H1 (cell line): ENCODE data around the gene PYURF. TPM values are rescaled to one million over a fixed set of nuclear protein-coding genes. Genes with fewer than 3 reads are reported as not detected.

ENCODE experiments used
- CTCF ChIA-PET: fragments of 300-600 bp; sonication (Branson Sonifier 250); formaldehyde crosslinking; loops from one replicate; lab custom pipeline; 2021; ENCODE audit not compliant: partially characterized antibody; lab: Charles Lee
- POLR2A ChIA-PET: fragments of 300-600 bp; sonication (Branson Sonifier 250); formaldehyde crosslinking; loops from one replicate; lab custom pipeline; 2021; ENCODE audit warnings: inconsistent platforms; ENCODE audit not compliant: partially characterized antibody; lab: Charles Lee
- DNase-seq, 2 experiments: peaks; one replicate each; pipeline versions ENCODE4 v3.0.0 to v3.0.0-alpha.2; 2010 to 2022; ENCODE audit warnings: low spot score in 2 of 2, low read depth in 1 of 2, mixed read lengths in 1 of 2
- FAIRE-seq: peaks from 2 replicates; lab custom pipeline; 2011; peaks lifted over from hg19 to GRCh38; lab: Jason Lieb, UNC
- H2AFZ ChIP-seq: 2 replicates; pipeline ENCODE4 v1.8.1; 2012; ENCODE audit warnings: low read length, inconsistent platforms
- H2AK5ac ChIP-seq: 2 replicates; pipeline ENCODE4 v1.6.1; 2013; ENCODE audit warnings: low read depth, low read length
- H2BK120ac ChIP-seq: replicated peaks from 2 replicates; pipeline ENCODE3; 2013; ENCODE audit warnings: low read depth, low read length, inconsistent platforms
- H2BK12ac ChIP-seq: 2 replicates; pipeline ENCODE4 v1.6.1; 2013; ENCODE audit warnings: low read depth, low read length
- H2BK15ac ChIP-seq: 2 replicates; pipeline ENCODE4 v1.6.1; 2013; ENCODE audit warnings: low read length
- H2BK20ac ChIP-seq: 2 replicates; pipeline ENCODE4 v1.6.1; 2013; ENCODE audit warnings: low read length
- H2BK5ac ChIP-seq: 2 replicates; pipeline ENCODE4 v1.6.1; 2013; ENCODE audit warnings: low read depth, low read length
- H3K14ac ChIP-seq: 2 replicates; pipeline ENCODE4 v1.6.1; 2013; ENCODE audit warnings: inconsistent platforms; ENCODE audit not compliant: insufficient read length
- H3K18ac ChIP-seq: 2 replicates; pipeline ENCODE4 v1.6.1; 2013; ENCODE audit warnings: low read length; ENCODE audit errors: extremely low read depth
- H3K23ac ChIP-seq: 2 replicates; pipeline ENCODE4 v1.6.1; 2013; ENCODE audit warnings: inconsistent platforms; ENCODE audit not compliant: insufficient read length
- H3K23me2 ChIP-seq: 2 replicates; pipeline ENCODE4 v1.6.1; 2013; ENCODE audit warnings: low read depth, low read length
- H3K27ac ChIP-seq: 2 replicates; pipeline ENCODE4 v1.6.1; 2011; ENCODE audit warnings: low read depth, low read length, inconsistent platforms
- H3K27me3 ChIP-seq, 4 experiments: replicated peaks in 1 of 4; 1 replicate in 1 of 4; 2 replicates in 3 of 4; pipeline versions ENCODE4 v1.6.1 to v1.8.1; 2011 to 2013; ENCODE audit warnings: low read length in 3 of 4, mild to moderate bottlenecking in 3 of 4, inconsistent platforms in 2 of 4, mixed read lengths in 2 of 4, moderate library complexity in 1 of 4; ENCODE audit not compliant: control insufficient read depth in 3 of 4, insufficient read depth in 3 of 4; ENCODE audit errors: extremely low read depth in 1 of 4
- H3K36me3 ChIP-seq, 4 experiments: 2 replicates each; pipeline versions ENCODE4 v1.6.1 to v1.8.1; 2011 to 2013; ENCODE audit warnings: mild to moderate bottlenecking in 4 of 4, low read length in 3 of 4, moderate library complexity in 2 of 4, control low read depth in 1 of 4, inconsistent platforms in 1 of 4; ENCODE audit not compliant: insufficient read depth in 4 of 4, control insufficient read depth in 2 of 4
- H3K4ac ChIP-seq: replicated peaks from 2 replicates; pipeline ENCODE3; 2013; ENCODE audit warnings: low read length, low read depth, mixed read lengths, inconsistent platforms; ENCODE audit not compliant: insufficient read length
- H3K4me1 ChIP-seq, 4 experiments: replicated peaks in 1 of 4; 1 replicate in 1 of 4; 2 replicates in 3 of 4; pipeline versions ENCODE4 v1.6.1 to v1.8.1; 2011 to 2013; ENCODE audit warnings: low read length in 3 of 4, inconsistent platforms in 2 of 4, mixed read lengths in 1 of 4; ENCODE audit not compliant: insufficient read depth in 4 of 4, control insufficient read depth in 3 of 4
- H3K4me2 ChIP-seq, 2 experiments: 2 replicates each; pipeline versions ENCODE4 v1.6.1 to v1.8.1; 2011 to 2013; ENCODE audit warnings: low read depth in 2 of 2, low read length in 2 of 2, control low read depth in 1 of 2, inconsistent platforms in 1 of 2, mild to moderate bottlenecking in 1 of 2; ENCODE audit not compliant: insufficient read depth in 1 of 2
- H3K4me3 ChIP-seq, 4 experiments: fragments of 200-600, 300-600 bp in 1 of 4; sonication (generic), shearing (Covaris generic), sonication (Bioruptor Twin) in 1 of 4; 2 replicates each; pipeline versions ENCODE4 v1.5.1 to v1.8.1; 2011 to 2016; ENCODE audit warnings: low read length in 4 of 4, low read depth in 3 of 4, control low read depth in 2 of 4, inconsistent platforms in 2 of 4, mild to moderate bottlenecking in 2 of 4, mixed read lengths in 1 of 4, moderate library complexity in 1 of 4; ENCODE audit not compliant: insufficient read depth in 2 of 4; ENCODE audit errors: extremely low read depth in 1 of 4
- H3K56ac ChIP-seq: replicated peaks from 2 replicates; pipeline ENCODE3; 2013; ENCODE audit warnings: low read depth, mild to moderate bottlenecking, mixed read lengths, low read length, inconsistent platforms; ENCODE audit not compliant: insufficient read length
- H3K79me1 ChIP-seq: 2 replicates; pipeline ENCODE4 v1.6.1; 2013; ENCODE audit warnings: low read depth, low read length, control low read depth
- H3K79me2 ChIP-seq, 2 experiments: 2 replicates each; pipeline versions ENCODE4 v1.6.1 to v1.8.1; 2012 to 2013; ENCODE audit warnings: low read length in 2 of 2, mild to moderate bottlenecking in 2 of 2, inconsistent platforms in 1 of 2; ENCODE audit not compliant: insufficient read depth in 2 of 2, control insufficient read depth in 1 of 2
- H3K9ac ChIP-seq, 4 experiments: replicated peaks in 1 of 4; 1 replicate in 1 of 4; 2 replicates in 3 of 4; pipeline versions ENCODE4 v1.6.1 to v1.8.1; 2011 to 2013; ENCODE audit warnings: low read depth in 3 of 4, low read length in 3 of 4, control low read depth in 2 of 4, mild to moderate bottlenecking in 2 of 4, moderate library complexity in 2 of 4, inconsistent platforms in 1 of 4; ENCODE audit errors: extremely low read depth in 1 of 4
- H3K9me3 ChIP-seq, 2 experiments: 2 replicates each; pipeline versions ENCODE4 v1.6.1 to v1.8.1; 2012 to 2013; ENCODE audit warnings: mild to moderate bottlenecking in 2 of 2, moderate library complexity in 2 of 2, control low read depth in 1 of 2, inconsistent platforms in 1 of 2, low read depth in 1 of 2, low read length in 1 of 2, mixed read lengths in 1 of 2; ENCODE audit not compliant: insufficient read depth in 2 of 2
- H4K20me1 ChIP-seq, 2 experiments: replicated peaks in 1 of 2; 2 replicates each; pipeline versions ENCODE3 to v1.8.1; 2011 to 2013; ENCODE audit warnings: inconsistent platforms in 2 of 2, low read length in 2 of 2, mild to moderate bottlenecking in 1 of 2; ENCODE audit not compliant: insufficient read depth in 2 of 2, control insufficient read depth in 1 of 2
- H4K5ac ChIP-seq: 2 replicates; pipeline ENCODE4 v1.6.1; 2013; ENCODE audit warnings: low read length, low read depth, mixed read lengths, inconsistent platforms; ENCODE audit not compliant: insufficient read length
- H4K8ac ChIP-seq: 2 replicates; pipeline ENCODE4 v1.8.0; 2013; ENCODE audit warnings: mild to moderate bottlenecking, moderate library complexity, low read length, inconsistent platforms; ENCODE audit not compliant: insufficient read depth; ENCODE audit errors: extremely low read depth
- H4K91ac ChIP-seq: replicated peaks from 2 replicates; pipeline ENCODE3; 2013; ENCODE audit warnings: low read length, mixed read lengths, inconsistent platforms; ENCODE audit not compliant: insufficient read length
- ASH2L ChIP-seq: fragments of 200-600, 300-600 bp; sonication (generic); IDR thresholded peaks from one replicate; pipeline ENCODE4 v1.7.1; 2017; ENCODE audit warnings: low read length
- CHD2 ChIP-seq: IDR thresholded peaks from 2 replicates; pipeline ENCODE4 v1.6.1; 2012; ENCODE audit warnings: low read length, improper control_type of control experiment
- CREB1 ChIP-seq: IDR thresholded peaks from 2 replicates; pipeline ENCODE4 v1.6.1; 2012; ENCODE audit warnings: inconsistent platforms
- FOSL1 ChIP-seq: IDR thresholded peaks from 2 replicates; pipeline ENCODE4 v1.6.1; 2011; ENCODE audit warnings: mild to moderate bottlenecking, low read depth, low read length, moderate library complexity; ENCODE audit not compliant: insufficient read depth
- HDAC6 ChIP-seq: IDR thresholded peaks from one replicate; pipeline ENCODE4 v1.7.1; 2012; ENCODE audit warnings: low read depth, mild to moderate bottlenecking, inconsistent platforms, low read length, moderate library complexity
- NANOG ChIP-seq: IDR thresholded peaks from 2 replicates; pipeline ENCODE4 v1.6.1; 2011; ENCODE audit warnings: low read length, low read depth, mild to moderate bottlenecking, inconsistent platforms; ENCODE audit not compliant: insufficient read depth, poor library complexity, severe bottlenecking
- POLR2AphosphoS5 ChIP-seq: IDR thresholded peaks from 2 replicates; pipeline ENCODE4 v1.6.1; 2011; ENCODE audit warnings: low read depth, low read length
- RAD21 ChIP-seq, 2 experiments: IDR thresholded peaks in 1 of 2; conservative IDR thresholded peaks in 1 of 2; 2 replicates each; pipeline ENCODE4 v1.6.1; 2011; ENCODE audit warnings: low read depth in 2 of 2, low read length in 2 of 2, improper control_type of control experiment in 1 of 2, inconsistent platforms in 1 of 2, mild to moderate bottlenecking in 1 of 2, moderate library complexity in 1 of 2
- SIX5 ChIP-seq: IDR thresholded peaks from 2 replicates; pipeline ENCODE4 v1.6.1; 2011; ENCODE audit warnings: mild to moderate bottlenecking, low read depth, low read length
- SP2 ChIP-seq: IDR thresholded peaks from 2 replicates; pipeline ENCODE4 v1.6.1; 2012; ENCODE audit warnings: mild to moderate bottlenecking, low read length, inconsistent platforms
- TEAD4 ChIP-seq: IDR thresholded peaks from 2 replicates; pipeline ENCODE4 v1.6.1; 2012; ENCODE audit warnings: low read depth, low read length, inconsistent platforms, mixed read lengths
- WGBS, 2 experiments: shearing (Covaris generic) in 1 of 2; methylation state at CpG; one replicate each; pipeline versions ENCODE4 v1.1.6 to v1.1.7; 2013 to 2015; ENCODE audit warnings: low lambda C conversion rate in 2 of 2, mixed read lengths in 2 of 2, inconsistent platforms in 1 of 2, low coverage in 1 of 2, missing lambda C conversion rate in 1 of 2; ENCODE audit not compliant: insufficient replicate concordance in 2 of 2, insufficient coverage in 1 of 2, insufficient read length in 1 of 2; ENCODE audit errors: extremely low coverage in 1 of 2, missing lambda C conversion rate in 1 of 2; 5-methylcytosine and 5-hydroxymethylcytosine counted together
- polyA plus RNA-seq, 7 experiments: library from polyadenylated mRNA; depleted of rRNA in 3 of 7; stranded (reverse) in 5 of 7; unstranded in 2 of 7; fragments of >200 nt in 5 of 7; fragments of 200-250 nt in 2 of 7; gene quantifications; 1 replicate in 5 of 7; 2 replicates in 1 of 7; 4 replicates in 1 of 7; pipeline versions ENCODE4 v1.2.1 to v1.2.3, GENCODE V29; 2011 to 2013; ENCODE audit warnings: missing spikeins in 2 of 7, mixed read lengths in 2 of 7
- total RNA-seq: library from RNA; stranded (reverse); fragmentation: NEBNext Ultra II Directional; extraction: Animal tissue kit (Norgen Biotek cat#: 25700); gene quantifications from 2 replicates; pipeline ENCODE4 v1.2.1, GENCODE V29; 2021
- TF ChIP-seq, protein P1 (sequence below): IDR thresholded peaks from 2 replicates; pipeline ENCODE4 v1.6.1; 2012; ENCODE audit warnings: inconsistent platforms

The PYURF gene
- total and polyA plus RNA-seq, 2 of the 8 experiments (the other 6 are each of a cell fraction or from before 2014, with no cell fraction given) = 31.6 to 44.8 TPM

DNA sequence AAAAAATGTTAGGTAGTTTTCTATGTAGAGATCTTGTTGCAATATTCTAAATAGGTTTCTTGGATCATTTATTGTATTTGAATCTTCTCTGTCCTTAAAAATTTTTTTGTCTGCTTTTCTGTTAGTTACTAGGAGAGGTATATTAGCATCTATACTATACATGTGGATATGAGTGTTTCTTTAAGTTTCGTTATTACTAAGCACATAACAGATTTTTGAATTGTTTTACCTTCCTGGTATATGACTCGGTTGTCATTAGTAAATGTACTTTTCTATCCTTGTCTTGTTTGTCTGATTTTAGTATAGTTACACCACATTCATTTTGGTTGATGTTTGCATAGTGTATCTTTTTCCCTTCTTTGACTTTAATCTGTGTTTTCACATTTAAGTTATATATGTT is 20.2 kb downstream of the PYURF start:
- no peak overlapping the region for H3K27ac ChIP-seq
- H3K79me1 ChIP-seq = no peaks in the 10 kb centered on the region
- no peak overlapping the region for H2BK20ac ChIP-seq
- no peak overlapping the region for H2AFZ ChIP-seq
- H3K56ac ChIP-seq = no peak overlapping the region
- no peaks in the 10 kb centered on the region for H3K79me2 ChIP-seq
- no peak overlapping the region for H2BK15ac ChIP-seq
- no peak overlapping the region for H2BK5ac ChIP-seq
- H3K4ac ChIP-seq = no peak overlapping the region
- no peaks in the 10 kb centered on the region for H4K20me1 ChIP-seq
- no peaks in the 10 kb centered on the region for H3K27me3 ChIP-seq
- no peak overlapping the region for H3K14ac ChIP-seq
- FAIRE-seq (no peak), DNase-seq (no peak)
- peaks cover 0 to 2% (median 0%) of the 10 kb centered on the region in 4 experiments; a peak in 1 of 8 replicates for H3K36me3 ChIP-seq
- H2BK120ac ChIP-seq = no peak overlapping the region
- no peak overlapping the region for H4K91ac ChIP-seq
- no peak overlapping the region for H2BK12ac ChIP-seq
- no peak overlapping the region for H3K18ac ChIP-seq
- H4K5ac ChIP-seq = no peak overlapping the region
- H3K4me3 ChIP-seq = no peak overlapping the region
- ChIA-PET CTCF (interaction anchor here (0.6 kb wide), 1 partner anchor 331 kb away, joined by 3 read pairs; no protein-coding TSS in a partner anchor), POLR2A (no interaction called here)
- no peak overlapping the region for H3K4me2 ChIP-seq
- H3K9ac ChIP-seq = no peak overlapping the region
- 89% methylated on average over 2 of the region's 2 CpGs; no CpG with 5 or more reads in 1 of the 2 experiments for WGBS, 2 experiments
- no peak overlapping the region for H4K8ac ChIP-seq
- no peak overlapping the region for H2AK5ac ChIP-seq
- no peak overlapping the region for H3K23ac ChIP-seq
- no peaks in the 10 kb centered on the region for H3K4me1 ChIP-seq
- H3K9me3 ChIP-seq = no peaks in the 10 kb centered on the region
- no peaks in the 10 kb centered on the region for H3K23me2 ChIP-seq
- TF ChIP-seq ASH2L = no peak
- no peak for TF ChIP-seq SP2
- TF ChIP-seq CREB1 = no peak
- TF ChIP-seq TEAD4 = no peak
- no peak for TF ChIP-seq FOSL1
- TF ChIP-seq, protein P1, sequence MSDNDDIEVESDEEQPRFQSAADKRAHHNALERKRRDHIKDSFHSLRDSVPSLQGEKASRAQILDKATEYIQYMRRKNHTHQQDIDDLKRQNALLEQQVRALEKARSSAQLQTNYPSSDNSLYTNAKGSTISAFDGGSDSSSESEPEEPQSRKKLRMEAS = no peak
- TF ChIP-seq SIX5 = no peak
- TF ChIP-seq HDAC6 = no peak
- no peak for TF ChIP-seq NANOG
- no peak for TF ChIP-seq CHD2
- TF ChIP-seq POLR2AphosphoS5 = no peak
- TF ChIP-seq RAD21 (IDR thresholded peaks at IDR 0.05 in 1 of 2, conservative IDR thresholded peaks at IDR 0.05 in 1 of 2; ENCODE audit: low read depth in 2 of 2, low read length in 2 of 2) = no peak
